Subcutaneous adipose tissue (tissue), 4 donors: Measurements from ENCODE around the gene MBOAT7. TPM values are rescaled to one million over a fixed set of nuclear protein-coding genes. Genes with fewer than 3 reads are reported as not detected.

Source experiments
- total RNA-seq, 4 donors: library from RNA; depleted of rRNA; stranded (reverse); fragments of >200 nt; gene quantifications; one replicate each; pipeline ENCODE4 v1.1.0, GENCODE V29; 2016
- TF ChIP-seq, protein P1 (sequence below): fragments of 450-650 bp; IDR thresholded peaks from one replicate; pipeline ENCODE4 v1.5.1; 2016; ENCODE audit warnings: low read depth, mild to moderate bottlenecking, control low read depth, antibody characterized with exemption, moderate library complexity

Gene MBOAT7
- total RNA-seq, 4 donors from 2014 or later = 8.8 to 36.7 (median 21.2) TPM

DNA sequence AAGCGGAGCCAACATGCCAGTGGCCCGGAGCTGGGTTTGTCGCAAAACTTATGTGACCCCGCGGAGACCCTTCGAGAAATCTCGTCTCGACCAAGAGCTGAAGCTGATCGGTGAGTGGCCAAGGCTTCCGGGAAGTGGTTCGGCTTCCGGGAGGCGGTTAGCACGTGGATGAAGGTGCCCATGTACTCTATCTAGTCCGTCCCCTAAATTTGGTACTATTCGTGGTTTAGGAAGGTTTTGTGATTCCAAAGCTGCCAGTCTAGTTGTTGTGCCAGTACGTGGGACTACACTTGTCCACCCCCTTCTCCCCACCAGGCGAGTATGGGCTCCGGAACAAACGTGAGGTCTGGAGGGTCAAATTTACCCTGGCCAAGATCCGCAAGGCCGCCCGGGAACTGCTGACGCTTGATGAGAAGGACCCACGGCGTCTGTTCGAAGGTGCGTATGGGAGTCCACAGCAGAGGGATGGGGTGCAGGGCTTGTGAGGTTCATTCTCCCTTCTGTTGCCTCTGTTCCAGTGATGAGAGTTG, 11.9 kb upstream of the MBOAT7 start:
- TF ChIP-seq, protein P1, sequence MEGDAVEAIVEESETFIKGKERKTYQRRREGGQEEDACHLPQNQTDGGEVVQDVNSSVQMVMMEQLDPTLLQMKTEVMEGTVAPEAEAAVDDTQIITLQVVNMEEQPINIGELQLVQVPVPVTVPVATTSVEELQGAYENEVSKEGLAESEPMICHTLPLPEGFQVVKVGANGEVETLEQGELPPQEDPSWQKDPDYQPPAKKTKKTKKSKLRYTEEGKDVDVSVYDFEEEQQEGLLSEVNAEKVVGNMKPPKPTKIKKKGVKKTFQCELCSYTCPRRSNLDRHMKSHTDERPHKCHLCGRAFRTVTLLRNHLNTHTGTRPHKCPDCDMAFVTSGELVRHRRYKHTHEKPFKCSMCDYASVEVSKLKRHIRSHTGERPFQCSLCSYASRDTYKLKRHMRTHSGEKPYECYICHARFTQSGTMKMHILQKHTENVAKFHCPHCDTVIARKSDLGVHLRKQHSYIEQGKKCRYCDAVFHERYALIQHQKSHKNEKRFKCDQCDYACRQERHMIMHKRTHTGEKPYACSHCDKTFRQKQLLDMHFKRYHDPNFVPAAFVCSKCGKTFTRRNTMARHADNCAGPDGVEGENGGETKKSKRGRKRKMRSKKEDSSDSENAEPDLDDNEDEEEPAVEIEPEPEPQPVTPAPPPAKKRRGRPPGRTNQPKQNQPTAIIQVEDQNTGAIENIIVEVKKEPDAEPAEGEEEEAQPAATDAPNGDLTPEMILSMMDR = no peak

DNA sequence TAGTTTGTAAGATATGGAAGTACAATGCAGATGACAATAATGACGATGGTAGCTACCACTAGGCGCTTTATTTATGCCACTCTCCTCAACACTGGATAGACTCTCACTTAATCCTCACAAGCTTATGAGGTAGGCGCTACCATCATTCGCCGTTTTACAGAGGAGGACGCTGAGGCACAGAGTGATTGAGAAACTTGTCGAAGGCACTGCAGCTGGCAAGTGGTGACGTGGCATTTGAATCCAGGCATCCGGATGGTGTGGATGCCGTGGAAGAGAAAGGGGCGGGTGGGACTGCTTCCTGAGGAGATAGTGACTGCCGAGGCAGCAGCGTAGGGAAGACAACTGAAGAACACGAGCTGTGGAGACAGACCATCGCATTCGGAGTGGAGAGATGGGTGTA, 10.0 kb upstream of the MBOAT7 start:
- TF ChIP-seq, protein P1 = no peak

DNA sequence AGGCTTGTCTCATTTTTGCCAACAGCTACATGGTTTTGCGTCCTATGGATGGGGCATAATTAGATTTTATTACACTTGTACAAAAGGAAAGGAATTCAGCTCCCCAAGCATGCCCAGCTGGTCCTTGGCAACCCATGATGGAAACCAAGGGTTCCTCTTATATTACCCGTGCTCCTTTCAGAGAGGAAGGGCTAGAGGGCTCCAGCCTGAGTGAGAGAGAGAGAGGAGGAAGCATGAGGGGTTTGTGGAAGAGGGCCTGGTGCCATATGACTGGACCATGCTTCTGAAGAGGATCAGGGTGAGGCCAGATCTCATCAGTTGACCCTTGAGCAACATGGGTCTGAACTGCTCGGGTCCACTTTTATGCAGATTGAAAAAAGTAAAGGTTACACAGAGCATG, 7.7 kb upstream of the MBOAT7 start:
- TF ChIP-seq, protein P1 = no peak

DNA sequence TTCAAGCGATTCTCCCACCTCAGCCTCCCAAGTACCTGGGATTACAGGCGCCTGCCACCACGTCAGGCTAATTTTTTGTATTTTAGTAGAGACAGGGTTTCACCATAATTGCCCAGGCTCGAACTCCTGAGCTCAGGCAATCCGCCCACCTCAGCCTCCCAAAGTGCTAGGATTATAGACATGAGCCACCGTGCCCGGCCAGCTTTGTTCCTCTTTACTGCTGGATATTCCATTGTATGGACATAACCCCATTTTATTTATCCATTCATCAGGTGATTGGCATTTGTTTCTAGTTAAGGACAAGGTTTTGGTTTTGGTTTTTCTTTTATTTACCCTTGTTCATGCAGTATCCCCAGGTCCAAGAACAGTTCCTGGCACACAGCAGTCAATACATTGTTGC, 7.2 kb upstream of the MBOAT7 start:
- TF ChIP-seq, protein P1 = no peak

DNA sequence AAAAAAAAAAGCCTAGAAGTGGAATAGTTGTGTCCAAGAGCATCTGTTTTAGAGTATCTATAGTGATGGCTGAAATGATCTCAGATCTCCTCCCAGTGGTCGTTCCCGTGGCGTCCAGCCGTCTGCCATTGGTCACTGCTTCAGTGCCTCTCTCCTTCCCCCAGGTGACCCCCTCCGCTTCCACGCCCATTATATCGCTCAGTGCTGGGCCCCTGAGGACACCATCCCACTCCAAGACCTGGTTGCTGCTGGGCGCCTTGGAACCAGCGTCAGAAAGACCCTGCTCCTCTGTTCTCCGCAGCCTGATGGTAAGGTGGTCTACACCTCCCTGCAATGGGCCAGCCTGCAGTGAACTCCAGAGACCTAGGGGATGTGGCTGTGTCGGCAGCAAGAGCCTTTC, 3.6 kb upstream of the MBOAT7 start:
- TF ChIP-seq, protein P1 = no peak

DNA sequence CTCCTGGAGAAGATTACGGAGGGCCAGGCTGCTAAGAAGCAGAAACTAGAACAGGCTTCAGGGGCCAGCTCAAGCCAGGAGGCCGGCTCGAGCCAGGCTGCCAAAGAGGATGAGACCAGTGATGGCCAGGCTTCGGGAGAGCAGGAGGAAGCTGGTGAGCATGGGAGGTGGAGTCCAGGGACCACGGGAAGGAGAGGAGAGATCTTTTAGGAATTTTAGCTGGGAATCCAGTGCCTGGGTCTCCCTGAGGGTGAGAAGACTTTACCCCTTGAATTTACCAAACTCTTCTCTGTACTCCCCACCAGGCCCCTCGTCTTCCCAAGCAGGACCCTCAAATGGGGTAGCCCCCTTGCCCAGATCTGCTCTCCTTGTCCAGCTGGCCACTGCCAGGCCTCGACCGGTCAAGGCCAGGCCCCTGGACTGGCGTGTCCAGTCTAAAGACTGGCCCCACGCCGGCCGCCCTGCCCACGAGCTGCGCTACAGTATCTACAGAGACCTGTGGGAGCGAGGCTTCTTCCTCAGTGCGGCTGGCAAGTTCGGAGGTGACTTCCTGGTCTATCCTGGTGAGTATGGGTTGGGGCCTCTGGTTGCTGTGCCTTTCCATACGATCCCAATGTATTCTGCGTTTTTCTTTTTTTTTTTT, 2.6 kb upstream of the MBOAT7 start:
- TF ChIP-seq, protein P1 = no peak

DNA sequence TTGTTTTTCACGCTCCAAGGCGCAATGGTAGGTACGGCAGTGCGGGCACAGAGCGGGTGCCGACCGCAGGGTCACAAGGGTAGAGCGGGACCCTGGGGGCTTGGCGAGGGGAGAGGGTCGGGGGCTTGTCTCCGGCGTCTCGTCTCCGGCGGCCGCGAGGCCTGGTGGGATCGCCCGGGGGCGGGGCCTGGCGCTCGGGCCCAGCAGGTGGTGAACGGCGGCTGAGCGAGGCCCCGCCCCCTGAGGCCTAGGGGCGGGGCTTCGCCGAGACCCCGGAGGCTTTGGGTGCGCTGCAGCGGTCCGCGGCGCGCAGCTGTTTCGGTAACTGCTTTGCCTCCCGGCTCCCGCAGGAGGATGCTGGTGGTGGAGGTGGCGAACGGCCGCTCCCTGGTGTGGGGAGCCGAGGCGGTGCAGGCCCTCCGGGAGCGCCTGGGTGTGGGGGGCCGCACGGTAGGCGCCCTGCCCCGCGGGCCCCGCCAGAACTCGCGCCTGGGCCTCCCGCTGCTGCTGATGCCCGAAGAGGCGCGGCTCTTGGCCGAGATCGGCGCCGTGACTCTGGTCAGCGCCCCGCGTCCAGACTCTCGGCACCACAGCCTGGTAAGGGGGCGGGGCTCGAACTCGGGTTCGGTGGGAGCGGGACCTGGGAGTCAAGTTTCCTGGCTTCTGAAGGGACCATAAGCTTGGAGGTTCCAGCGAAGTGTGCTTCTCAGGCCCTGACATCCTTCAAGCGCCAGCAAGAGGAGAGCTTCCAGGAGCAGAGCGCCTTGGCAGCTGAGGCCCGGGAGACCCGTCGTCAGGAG, 1.8 kb upstream of the MBOAT7 start, which contains the start of gene TSEN34:
TSS of gene TSEN34 (plus strand) at position 298 of the 800 bp plus-strand sequence. CDS start at position 355, 57 bp downstream.
- TF ChIP-seq, protein P1 = no peak
